Activated CD4-positive, CD25-positive, alpha-beta regulatory T cell treated with anti-CD3 and anti-CD28 coated beads, Interleukin-2, amount 50 U/mL, for 16 hours (primary cell): ENCODE measurements around the gene C6orf120.

ENCODE experiments used
- DNase-seq: peaks from one replicate; pipeline ENCODE4 v3.0.0-alpha.2; 2020; ENCODE audit warnings: low read depth, low spot score

The C6orf120 gene

GRCh38 chr6:169724494-169725124, 22.7 kb downstream of the C6orf120 start, which contains the start of gene PHF10:
PHF10 (minus strand) TSS chr6:169724500; CDS start chr6:169723931, 569 bp downstream.
- peak; percentile 29 for DNase-seq

- DNase-seq, result no peak
Measured at GRCh38 chr6:169725125-169726048, 23.5 kb downstream of the C6orf120 start.

GRCh38 chr6:169726049-169726400, 24.1 kb downstream of the C6orf120 start:
- no peak for DNase-seq

GRCh38 chr6:169726963-169727362, 25.0 kb downstream of the C6orf120 start:
- no peak for DNase-seq

GRCh38 chr6:169729961-169730360, 28.0 kb downstream of the C6orf120 start:
- no peak for DNase-seq

GRCh38 chr6:169738204-169738975, 36.5 kb downstream of the C6orf120 start:
- DNase-seq, result no peak

GRCh38 chr6:169738976-169739529, 37.1 kb downstream of the C6orf120 start:
- no peak for DNase-seq

- no peak for DNase-seq
Measured at GRCh38 chr6:169741344-169741743, 39.4 kb downstream of the C6orf120 start.

GRCh38 chr6:169745405-169745804, 43.5 kb downstream of the C6orf120 start:
- no peak for DNase-seq

- DNase-seq, result no peak
Measured at GRCh38 chr6:169746556-169746955, 44.6 kb downstream of the C6orf120 start.

- peak; percentile 89 for DNase-seq
Measured at GRCh38 chr6:169751242-169752073, 49.5 kb downstream of the C6orf120 start, which contains the start of the genes DYNLT2 and ERMARD. DYNLT2 (minus strand) TSS chr6:169751572; CDS start chr6:169751458, 114 bp downstream. ERMARD (plus strand) TSS chr6:169751622; CDS start chr6:169751658, 36 bp downstream.

- no peak for DNase-seq
Measured at GRCh38 chr6:169752074-169752623, 50.2 kb downstream of the C6orf120 start.
